Smooth muscle cell (in vitro differentiated cells): ENCODE measurements around the gene AGPAT2. TPM values are rescaled to one million over a fixed set of nuclear protein-coding genes. Genes with fewer than 3 reads are reported as not detected.

ENCODE experiments used
- DNase-seq: peaks from one replicate; lab custom pipeline; 2025; ENCODE audit not compliant: unreplicated experiment; lab: John Stamatoyannopoulos, UW
- H2AFZ ChIP-seq: fragments of 200-600 bp; sonication (generic); 2 replicates; pipeline ENCODE4 v1.6.0; 2016; ENCODE audit warnings: antibody characterized with exemption, low read depth, mild to moderate bottlenecking
- H3F3A ChIP-seq: fragments of 200-600 bp; sonication (generic); 2 replicates; pipeline ENCODE4 v1.6.0; 2017; ENCODE audit warnings: antibody characterized with exemption, low read depth
- H3K27ac ChIP-seq: fragments of 200-600 bp; sonication (generic); 2 replicates; pipeline ENCODE4 v1.5.1; 2016; ENCODE audit warnings: low read depth, mild to moderate bottlenecking
- H3K27me3 ChIP-seq: fragments of 200-600 bp; sonication (generic); 2 replicates; pipeline ENCODE4 v1.6.1; 2016; ENCODE audit warnings: low read depth, mild to moderate bottlenecking
- H3K36me3 ChIP-seq: fragments of 200-600 bp; sonication (generic); 2 replicates; pipeline ENCODE4 v1.5.1; 2016; ENCODE audit warnings: low read depth
- H3K4me1 ChIP-seq: fragments of 200-600 bp; sonication (generic); 2 replicates; pipeline ENCODE4 v1.5.1; 2016; ENCODE audit warnings: low read depth
- H3K4me2 ChIP-seq: fragments of 200-600 bp; sonication (generic); 2 replicates; pipeline ENCODE4 v1.6.0; 2016; ENCODE audit warnings: mild to moderate bottlenecking
- H3K4me3 ChIP-seq: fragments of 200-600 bp; sonication (generic); 2 replicates; pipeline ENCODE4 v1.5.1; 2016; ENCODE audit warnings: mild to moderate bottlenecking
- H3K79me2 ChIP-seq: fragments of 200-600 bp; sonication (generic); 2 replicates; pipeline ENCODE4 v1.6.0; 2016; ENCODE audit warnings: low read depth, mild to moderate bottlenecking
- H3K9ac ChIP-seq: fragments of 200-600 bp; sonication (generic); 2 replicates; pipeline ENCODE4 v1.6.0; 2016; ENCODE audit warnings: low read depth
- H3K9me3 ChIP-seq: fragments of 200-600 bp; sonication (generic); replicated peaks from 2 replicates; pipeline ENCODE4 v1.5.1; 2016; ENCODE audit warnings: low read depth
- H4K20me1 ChIP-seq: fragments of 200-600 bp; sonication (generic); 2 replicates; pipeline ENCODE4 v1.6.0; 2016; ENCODE audit warnings: low read depth
- WGBS: methylation state at CpG from one replicate; pipeline ENCODE4 v1.1.7; 2016; ENCODE audit warnings: low lambda C conversion rate; 5-methylcytosine and 5-hydroxymethylcytosine counted together
- polyA plus RNA-seq: library from polyadenylated mRNA; unstranded; fragments of >200 nt; fragmentation: Nextera tagmentation; extraction: Ambion mirVana; gene quantifications from 2 replicates; pipeline ENCODE4 v1.2.1, GENCODE V29; 2016
- total RNA-seq: library from RNA; depleted of rRNA; stranded (reverse); fragments of >200 nt; gene quantifications from 2 replicates; pipeline ENCODE4 v1.2.3, GENCODE V29; 2014
- TF ChIP-seq, protein P1 (sequence below): fragments of 200-600 bp; sonication (generic); IDR thresholded peaks from 2 replicates; pipeline ENCODE4 v1.5.1; 2017; ENCODE audit warnings: borderline replicate concordance, mild to moderate bottlenecking, antibody characterized with exemption; ENCODE audit not compliant: insufficient read depth, poor library complexity, severe bottlenecking

Gene AGPAT2
- total and polyA plus RNA-seq, 2 experiments from 2014 or later: 42.9 to 105 TPM

GRCh38 chr9:136668983-136669790, 18.1 kb downstream of the AGPAT2 start:
- Histone ChIP-seq H3K79me2 (no peaks in the 10 kb centered on the region), H3K9ac (no peak overlapping the region), H3K9me3 (no peaks in the 10 kb centered on the region), H3K27me3 (no peaks in the 10 kb centered on the region), H3K4me2 (no peak overlapping the region), H3F3A (no peaks in the 10 kb centered on the region), H3K36me3 (no peaks in the 10 kb centered on the region), H3K4me1 (no peaks in the 10 kb centered on the region), H4K20me1 (no peaks in the 10 kb centered on the region), H3K27ac (no peak overlapping the region), H3K4me3 (no peak overlapping the region), H2AFZ (no peak overlapping the region)
- no peak for DNase-seq
- TF ChIP-seq, protein P1, sequence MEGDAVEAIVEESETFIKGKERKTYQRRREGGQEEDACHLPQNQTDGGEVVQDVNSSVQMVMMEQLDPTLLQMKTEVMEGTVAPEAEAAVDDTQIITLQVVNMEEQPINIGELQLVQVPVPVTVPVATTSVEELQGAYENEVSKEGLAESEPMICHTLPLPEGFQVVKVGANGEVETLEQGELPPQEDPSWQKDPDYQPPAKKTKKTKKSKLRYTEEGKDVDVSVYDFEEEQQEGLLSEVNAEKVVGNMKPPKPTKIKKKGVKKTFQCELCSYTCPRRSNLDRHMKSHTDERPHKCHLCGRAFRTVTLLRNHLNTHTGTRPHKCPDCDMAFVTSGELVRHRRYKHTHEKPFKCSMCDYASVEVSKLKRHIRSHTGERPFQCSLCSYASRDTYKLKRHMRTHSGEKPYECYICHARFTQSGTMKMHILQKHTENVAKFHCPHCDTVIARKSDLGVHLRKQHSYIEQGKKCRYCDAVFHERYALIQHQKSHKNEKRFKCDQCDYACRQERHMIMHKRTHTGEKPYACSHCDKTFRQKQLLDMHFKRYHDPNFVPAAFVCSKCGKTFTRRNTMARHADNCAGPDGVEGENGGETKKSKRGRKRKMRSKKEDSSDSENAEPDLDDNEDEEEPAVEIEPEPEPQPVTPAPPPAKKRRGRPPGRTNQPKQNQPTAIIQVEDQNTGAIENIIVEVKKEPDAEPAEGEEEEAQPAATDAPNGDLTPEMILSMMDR: no peak
- WGBS: 92% methylated on average over 23 of the region's 23 CpGs

DNA sequence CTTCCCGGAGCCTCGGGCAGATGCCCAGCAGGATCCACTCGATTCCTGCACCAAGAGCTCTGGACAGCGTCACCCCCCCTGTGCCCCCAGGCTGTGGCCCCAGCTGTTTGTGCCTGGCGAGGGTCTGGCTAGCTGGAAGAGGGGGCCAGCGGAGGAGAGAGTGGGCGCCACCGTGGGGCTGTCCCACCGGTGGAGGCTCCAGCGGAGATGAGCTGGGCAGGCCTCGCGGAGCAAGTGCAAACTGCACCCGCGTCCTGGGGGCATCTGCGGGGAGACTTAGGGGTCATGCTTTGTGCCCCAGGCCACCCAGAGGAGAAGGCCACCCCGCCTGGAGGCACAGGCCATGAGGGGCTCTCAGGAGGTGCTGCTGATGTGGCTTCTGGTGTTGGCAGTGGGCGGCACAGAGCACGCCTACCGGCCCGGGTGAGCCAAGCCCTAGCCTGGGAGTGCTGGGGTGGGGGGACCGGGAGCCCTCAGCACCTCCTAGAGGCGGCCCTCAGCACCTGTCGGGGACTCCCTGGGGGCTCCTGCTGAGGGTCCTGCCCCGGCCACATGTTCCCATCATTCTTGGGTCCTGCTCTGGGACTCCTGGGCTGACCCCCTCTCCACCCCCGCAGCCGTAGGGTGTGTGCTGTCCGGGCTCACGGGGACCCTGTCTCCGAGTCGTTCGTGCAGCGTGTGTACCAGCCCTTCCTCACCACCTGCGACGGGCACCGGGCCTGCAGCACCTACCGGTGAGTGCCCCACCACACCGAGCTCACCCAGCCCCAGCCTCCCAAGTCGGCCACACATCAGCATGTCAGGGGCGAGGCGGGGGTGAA, 19.1 kb downstream of the AGPAT2 start:
- Histone ChIP-seq H3K36me3 (no peaks in the 10 kb centered on the region), H3K4me3 (no peak overlapping the region), H3K9ac (no peak overlapping the region), H3K27ac (no peak overlapping the region), H3K9me3 (no peaks in the 10 kb centered on the region), H2AFZ (no peak overlapping the region), H3K4me2 (no peak overlapping the region), H3K27me3 (no peaks in the 10 kb centered on the region), H4K20me1 (no peaks in the 10 kb centered on the region), H3F3A (no peaks in the 10 kb centered on the region), H3K4me1 (no peaks in the 10 kb centered on the region), H3K79me2 (no peaks in the 10 kb centered on the region)
- TF ChIP-seq, protein P1: no peak
- WGBS: 90% methylated on average over 40 of the region's 40 CpGs
- DNase-seq: no peak

DNA sequence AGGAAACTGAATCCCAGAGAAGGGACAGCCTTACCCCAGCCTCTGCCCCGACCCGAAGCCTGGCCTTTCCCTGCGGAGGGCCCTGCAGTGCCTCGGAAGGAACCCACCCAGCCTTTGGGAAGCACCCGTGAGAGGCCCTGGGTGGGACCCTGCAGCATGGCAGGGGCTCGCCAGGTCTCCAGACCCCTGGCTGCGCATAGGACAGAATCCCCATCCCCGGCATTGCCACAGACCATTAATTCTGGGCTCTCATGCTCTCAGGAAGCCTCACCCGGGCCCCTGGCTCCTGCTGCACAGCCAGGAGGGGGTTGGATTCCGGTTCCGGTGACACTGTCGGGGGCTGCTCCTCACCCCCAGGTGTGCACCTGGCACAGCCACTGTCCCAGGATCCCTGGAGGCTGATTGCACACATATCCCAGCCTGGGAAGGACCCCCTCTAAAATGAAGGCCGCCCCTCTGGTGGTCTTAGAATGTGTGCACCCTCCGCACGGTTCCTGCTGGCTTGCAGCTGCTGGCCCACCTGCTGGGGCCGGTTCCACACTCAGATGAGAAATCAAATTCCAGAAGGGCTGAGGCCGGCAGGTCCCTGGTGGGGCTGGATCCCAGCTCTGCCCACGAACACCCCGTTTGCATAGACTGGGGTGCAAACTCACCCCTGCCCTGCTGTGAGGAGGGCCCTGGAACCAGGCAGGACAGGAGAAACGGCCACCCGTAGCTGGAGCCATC, 19.9 kb downstream of the AGPAT2 start:
- Histone ChIP-seq H3K79me2 (no peaks in the 10 kb centered on the region), H3K27ac (no peak overlapping the region), H2AFZ (no peak overlapping the region), H3F3A (no peaks in the 10 kb centered on the region), H3K27me3 (no peaks in the 10 kb centered on the region), H3K9me3 (no peaks in the 10 kb centered on the region), H3K4me3 (no peak overlapping the region), H3K9ac (no peak overlapping the region), H3K36me3 (no peaks in the 10 kb centered on the region), H3K4me1 (no peaks in the 10 kb centered on the region), H3K4me2 (no peak overlapping the region), H4K20me1 (no peaks in the 10 kb centered on the region)
- TF ChIP-seq, protein P1: no peak
- DNase-seq: no peak
- 89% methylated on average over 20 of the region's 21 CpGs for WGBS
